ENCODE data around the gene CNTN2. TPM values are rescaled to one million over a fixed set of nuclear protein-coding genes. Genes with fewer than 3 reads are reported as not detected.

CNTN2 gene
- total and polyA plus RNA-seq, 4 donors = 0.01 to 0.48 (median 0.07) TPM

GRCh38 chr1:205018381-205018780 lies 24.6 kb upstream of the CNTN2 start:
- DNase-seq = no peak
- 72 to 73% methylated on average over 2 of the region's 2 CpGs for WGBS, 2 donors

GRCh38 chr1:205020466-205020865 lies 22.5 kb upstream of the CNTN2 start:
- DNase-seq (no peak), ATAC-seq (ENCODE audit: insufficient read depth, low FRiP score) (no peak)
- 87 to 88% methylated on average over 9 of the region's 9 CpGs for WGBS, 2 donors
- H3K27ac ChIP-seq (ENCODE audit: low read depth in 1 of 2, low read length in 1 of 2) = no peak overlapping the region
- no peak overlapping the region for H3K4me3 ChIP-seq
- no peak overlapping the region for H3K9ac ChIP-seq (ENCODE audit: insufficient read depth in 1 of 2, low read length in 2 of 2)
- H3K27me3 ChIP-seq (ENCODE audit: control insufficient read depth in 3 of 3, insufficient read depth in 3 of 3, low read length in 2 of 3) = no peaks in the 10 kb centered on the region
- H3K36me3 ChIP-seq (ENCODE audit: control insufficient read depth in 4 of 4, insufficient read depth in 4 of 4, low read length in 4 of 4) = no peaks in the 10 kb centered on the region
- no peaks in the 10 kb centered on the region for H3K4me1 ChIP-seq (ENCODE audit: control insufficient read depth in 5 of 5, insufficient read depth in 5 of 5, low read length in 5 of 5)
- TF ChIP-seq, protein P1, sequence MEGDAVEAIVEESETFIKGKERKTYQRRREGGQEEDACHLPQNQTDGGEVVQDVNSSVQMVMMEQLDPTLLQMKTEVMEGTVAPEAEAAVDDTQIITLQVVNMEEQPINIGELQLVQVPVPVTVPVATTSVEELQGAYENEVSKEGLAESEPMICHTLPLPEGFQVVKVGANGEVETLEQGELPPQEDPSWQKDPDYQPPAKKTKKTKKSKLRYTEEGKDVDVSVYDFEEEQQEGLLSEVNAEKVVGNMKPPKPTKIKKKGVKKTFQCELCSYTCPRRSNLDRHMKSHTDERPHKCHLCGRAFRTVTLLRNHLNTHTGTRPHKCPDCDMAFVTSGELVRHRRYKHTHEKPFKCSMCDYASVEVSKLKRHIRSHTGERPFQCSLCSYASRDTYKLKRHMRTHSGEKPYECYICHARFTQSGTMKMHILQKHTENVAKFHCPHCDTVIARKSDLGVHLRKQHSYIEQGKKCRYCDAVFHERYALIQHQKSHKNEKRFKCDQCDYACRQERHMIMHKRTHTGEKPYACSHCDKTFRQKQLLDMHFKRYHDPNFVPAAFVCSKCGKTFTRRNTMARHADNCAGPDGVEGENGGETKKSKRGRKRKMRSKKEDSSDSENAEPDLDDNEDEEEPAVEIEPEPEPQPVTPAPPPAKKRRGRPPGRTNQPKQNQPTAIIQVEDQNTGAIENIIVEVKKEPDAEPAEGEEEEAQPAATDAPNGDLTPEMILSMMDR (IDR thresholded peaks at IDR 0.05; ENCODE audit: control extremely low read depth, extremely low read depth) = no peak
- H3K9me3 ChIP-seq (ENCODE audit: control insufficient read depth in 4 of 4, insufficient read depth in 3 of 4, low read length in 3 of 4) = no peaks in the 10 kb centered on the region

More at GRCh38 chr1:205018381-205018780, 24.6 kb upstream of the CNTN2 start:
- Histone ChIP-seq H3K9me3 (ENCODE audit: control insufficient read depth in 4 of 4, insufficient read depth in 3 of 4, low read length in 3 of 4) (no peaks in the 10 kb centered on the region), H3K27me3 (ENCODE audit: control insufficient read depth in 3 of 3, insufficient read depth in 3 of 3, low read length in 2 of 3) (no peaks in the 10 kb centered on the region), H3K27ac (ENCODE audit: low read depth in 1 of 2, low read length in 1 of 2) (no peak overlapping the region), H3K4me3 (no peak overlapping the region), H3K4me1 (ENCODE audit: control insufficient read depth in 5 of 5, insufficient read depth in 5 of 5, low read length in 5 of 5) (peaks cover 0 to 14% (median 1%) of the 10 kb centered on the region in 5 donors), H3K36me3 (ENCODE audit: control insufficient read depth in 4 of 4, insufficient read depth in 4 of 4, low read length in 4 of 4) (no peaks in the 10 kb centered on the region), H3K9ac (ENCODE audit: insufficient read depth in 1 of 2, low read length in 2 of 2) (no peak overlapping the region)
- no peak for ATAC-seq (ENCODE audit: insufficient read depth, low FRiP score)
- TF ChIP-seq, protein P1 (IDR thresholded peaks at IDR 0.05; ENCODE audit: control extremely low read depth, extremely low read depth) = no peak

DNA sequence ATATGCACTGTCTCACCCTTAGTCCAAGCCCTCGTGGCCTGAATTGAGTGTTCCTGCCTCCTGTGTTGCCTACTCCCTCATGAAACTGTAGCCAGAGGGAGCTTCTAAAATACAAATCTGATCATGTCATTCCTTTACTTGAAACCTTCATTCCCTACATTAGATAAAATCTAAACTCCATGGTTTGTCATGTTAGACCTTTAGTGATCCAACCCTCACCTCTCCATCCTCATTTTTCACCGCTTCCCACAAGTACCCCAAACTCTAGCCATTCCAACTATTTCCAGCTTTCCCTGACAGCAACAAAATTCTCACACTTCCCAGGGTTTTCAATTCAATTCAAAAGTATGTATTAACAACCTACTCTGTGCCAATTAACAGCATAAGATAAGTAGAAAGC lies 18.3 kb upstream of the CNTN2 start:
- Histone ChIP-seq H3K9me3 (ENCODE audit: control insufficient read depth in 4 of 4, insufficient read depth in 3 of 4, low read length in 3 of 4) (no peaks in the 10 kb centered on the region), H3K4me3 (no peak overlapping the region), H3K27ac (ENCODE audit: low read depth in 1 of 2, low read length in 1 of 2) (no peak overlapping the region), H3K27me3 (ENCODE audit: control insufficient read depth in 3 of 3, insufficient read depth in 3 of 3, low read length in 2 of 3) (peaks cover 0 to 6% (median 0%) of the 10 kb centered on the region in 3 donors), H3K9ac (ENCODE audit: insufficient read depth in 1 of 2, low read length in 2 of 2) (no peak overlapping the region), H3K36me3 (ENCODE audit: control insufficient read depth in 4 of 4, insufficient read depth in 4 of 4, low read length in 4 of 4) (no peaks in the 10 kb centered on the region), H3K4me1 (ENCODE audit: control insufficient read depth in 5 of 5, insufficient read depth in 5 of 5, low read length in 5 of 5) (no peaks in the 10 kb centered on the region)
- TF ChIP-seq, protein P1 (IDR thresholded peaks at IDR 0.05; ENCODE audit: control extremely low read depth, extremely low read depth) = no peak
- DNase-seq (no peak), ATAC-seq (ENCODE audit: insufficient read depth, low FRiP score) (no peak)
- 95 to 98% methylated on average over 2 of the region's 2 CpGs for WGBS, 2 donors

DNA sequence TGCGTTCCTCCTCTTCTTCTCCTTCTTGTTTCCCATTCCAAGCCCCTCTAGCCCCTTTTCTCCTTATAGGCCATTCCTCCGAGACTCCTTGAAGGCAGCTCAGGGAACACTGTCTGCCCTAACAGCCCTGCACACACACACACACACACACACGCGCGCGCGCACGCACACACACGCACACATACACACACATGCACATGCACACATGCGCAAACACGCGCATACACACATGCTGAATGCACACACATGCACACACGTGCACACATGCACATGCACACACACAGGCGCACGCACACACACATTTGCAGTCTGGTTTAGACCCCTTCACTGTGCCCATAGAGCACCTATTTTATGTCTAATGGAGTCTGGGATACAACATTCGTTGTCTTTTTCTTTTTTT lies 17.8 kb upstream of the CNTN2 start:
- H3K9me3 ChIP-seq (ENCODE audit: control insufficient read depth in 4 of 4, insufficient read depth in 3 of 4, low read length in 3 of 4) = no peaks in the 10 kb centered on the region
- WGBS, 2 donors = 91 to 93% methylated on average over 16 of the region's 16 CpGs
- H3K4me1 ChIP-seq (ENCODE audit: control insufficient read depth in 5 of 5, insufficient read depth in 5 of 5, low read length in 5 of 5) = no peaks in the 10 kb centered on the region
- H3K4me3 ChIP-seq = no peak overlapping the region
- H3K9ac ChIP-seq (ENCODE audit: insufficient read depth in 1 of 2, low read length in 2 of 2) = no peak overlapping the region
- no peaks in the 10 kb centered on the region for H3K36me3 ChIP-seq (ENCODE audit: control insufficient read depth in 4 of 4, insufficient read depth in 4 of 4, low read length in 4 of 4)
- H3K27me3 ChIP-seq (ENCODE audit: control insufficient read depth in 3 of 3, insufficient read depth in 3 of 3, low read length in 2 of 3) = peaks cover 0 to 9% (median 0%) of the 10 kb centered on the region in 3 donors
- TF ChIP-seq, protein P1 (IDR thresholded peaks at IDR 0.05; ENCODE audit: control extremely low read depth, extremely low read depth) = no peak
- DNase-seq = no peak
- no peak overlapping the region for H3K27ac ChIP-seq (ENCODE audit: low read depth in 1 of 2, low read length in 1 of 2)
- ATAC-seq (ENCODE audit: insufficient read depth, low FRiP score) = no peak

All from lung (tissue), 12 donors.